Central memory CD8-positive, alpha-beta T cell (primary cell): Measurements from ENCODE around the gene DTX2.
A peak's percentile ranks its signal among the peaks of the same experiment; 100 is the strongest.
"Not testable (repeated sequence)": the region's sequence is repeated elsewhere in the genome, so short reads cannot be mapped to it uniquely, and the experiment has no call there.

Source experiments
- ATAC-seq: fragments of 150-1000 bp; cut with Tn5 transposase; replicated peaks from 2 replicates; pipeline ENCODE4 v1.10.0; 2022; ENCODE audit warnings: mild to moderate bottlenecking, moderate FRiP score, moderate number of reproducible peaks; ENCODE audit not compliant: poor library complexity, severe bottlenecking; ENCODE audit errors: extremely low read depth
- DNase-seq, 2 donors: peaks; one replicate each; pipeline ENCODE4 v3.0.0; 2021; ENCODE audit warnings: low spot score in 2 of 2
- H3K27ac Mint-ChIP-seq: one replicate; pipeline ENCODE4 v1.8.0; 2022; ENCODE audit warnings: low read depth, mild to moderate bottlenecking, moderate library complexity, mixed read lengths
- H3K27me3 Mint-ChIP-seq: one replicate; pipeline ENCODE4 v1.8.0; 2022; ENCODE audit warnings: mixed read lengths
- H3K36me3 Mint-ChIP-seq: one replicate; pipeline ENCODE4 v1.8.0; 2022; ENCODE audit warnings: mild to moderate bottlenecking, moderate library complexity, mixed read lengths; ENCODE audit not compliant: insufficient read depth
- H3K4me1 Mint-ChIP-seq: one replicate; pipeline ENCODE4 v1.8.0; 2022; ENCODE audit warnings: mixed read lengths
- H3K4me3 Mint-ChIP-seq: one replicate; pipeline ENCODE4 v1.8.0; 2022; ENCODE audit warnings: mild to moderate bottlenecking, moderate library complexity, mixed read lengths
- H3K9me3 Mint-ChIP-seq: one replicate; pipeline ENCODE4 v1.8.0; 2022; ENCODE audit warnings: mixed read lengths

DTX2 gene

GRCh38 chr7:76483081-76483480 is 21.6 kb downstream of the DTX2 start:
- not testable (repeated sequence) for H3K27ac Mint-ChIP-seq, H3K4me1 Mint-ChIP-seq, ATAC-seq, H3K9me3 Mint-ChIP-seq, H3K4me3 Mint-ChIP-seq, H3K27me3 Mint-ChIP-seq, DNase-seq
- peaks cover 16% of the 10 kb centered on the region for H3K36me3 Mint-ChIP-seq

- not testable (repeated sequence) for H3K4me1 Mint-ChIP-seq, DNase-seq, H3K27ac Mint-ChIP-seq, ATAC-seq, H3K27me3 Mint-ChIP-seq, H3K4me3 Mint-ChIP-seq, H3K9me3 Mint-ChIP-seq
- H3K36me3 Mint-ChIP-seq: peaks cover 16% of the 10 kb centered on the region
These were observed 22.9 kb downstream of the DTX2 start for GRCh38 chr7:76484456-76484855.

- H3K27me3 Mint-ChIP-seq, H3K4me1 Mint-ChIP-seq, H3K4me3 Mint-ChIP-seq, DNase-seq, H3K9me3 Mint-ChIP-seq, H3K27ac Mint-ChIP-seq: not testable (repeated sequence)
- ATAC-seq: peak; percentile 7
- H3K36me3 Mint-ChIP-seq: peaks cover 12% of the 10 kb centered on the region
These were observed 24.5 kb downstream of the DTX2 start for GRCh38 chr7:76485822-76486610.

DNA sequence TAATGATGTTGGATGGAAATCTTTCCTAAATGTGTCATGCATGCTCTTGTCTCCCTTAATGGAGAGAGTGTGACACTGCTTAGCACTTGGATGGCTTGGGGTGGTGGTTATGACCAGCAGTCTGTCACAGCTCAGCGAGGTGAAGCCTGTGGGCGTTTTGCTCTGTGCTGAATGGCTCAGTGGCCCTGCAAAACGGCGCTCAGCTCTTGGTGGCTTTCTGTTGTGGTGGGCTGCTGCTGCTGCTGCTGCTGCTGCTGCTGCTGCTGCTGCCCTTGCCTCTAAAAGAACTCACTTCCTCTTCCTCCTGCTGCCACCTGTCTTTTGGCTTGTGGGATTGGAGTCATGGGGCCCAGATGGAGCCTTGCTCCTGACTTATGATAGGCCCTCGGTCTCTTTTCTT is 25.1 kb downstream of the DTX2 start:
- H3K27me3 Mint-ChIP-seq, H3K4me1 Mint-ChIP-seq, H3K9me3 Mint-ChIP-seq, H3K27ac Mint-ChIP-seq, DNase-seq, H3K4me3 Mint-ChIP-seq: not testable (repeated sequence)
- H3K36me3 Mint-ChIP-seq: peaks cover 12% of the 10 kb centered on the region
- peak; percentile 99 for ATAC-seq

GRCh38 chr7:76487969-76488368 is 26.5 kb downstream of the DTX2 start:
- not testable (repeated sequence) for DNase-seq, H3K4me1 Mint-ChIP-seq, H3K27ac Mint-ChIP-seq, H3K4me3 Mint-ChIP-seq, H3K27me3 Mint-ChIP-seq, H3K36me3 Mint-ChIP-seq, ATAC-seq, H3K9me3 Mint-ChIP-seq

- not testable (repeated sequence) for H3K4me3 Mint-ChIP-seq, H3K36me3 Mint-ChIP-seq, H3K9me3 Mint-ChIP-seq, H3K4me1 Mint-ChIP-seq, DNase-seq, H3K27me3 Mint-ChIP-seq, H3K27ac Mint-ChIP-seq, ATAC-seq
These were observed 30.6 kb downstream of the DTX2 start for GRCh38 chr7:76492139-76492538.

GRCh38 chr7:76495717-76496116 is 34.2 kb downstream of the DTX2 start:
- H3K9me3 Mint-ChIP-seq, H3K27ac Mint-ChIP-seq, H3K4me1 Mint-ChIP-seq, H3K4me3 Mint-ChIP-seq, DNase-seq, H3K36me3 Mint-ChIP-seq, ATAC-seq, H3K27me3 Mint-ChIP-seq: not testable (repeated sequence)

DNA sequence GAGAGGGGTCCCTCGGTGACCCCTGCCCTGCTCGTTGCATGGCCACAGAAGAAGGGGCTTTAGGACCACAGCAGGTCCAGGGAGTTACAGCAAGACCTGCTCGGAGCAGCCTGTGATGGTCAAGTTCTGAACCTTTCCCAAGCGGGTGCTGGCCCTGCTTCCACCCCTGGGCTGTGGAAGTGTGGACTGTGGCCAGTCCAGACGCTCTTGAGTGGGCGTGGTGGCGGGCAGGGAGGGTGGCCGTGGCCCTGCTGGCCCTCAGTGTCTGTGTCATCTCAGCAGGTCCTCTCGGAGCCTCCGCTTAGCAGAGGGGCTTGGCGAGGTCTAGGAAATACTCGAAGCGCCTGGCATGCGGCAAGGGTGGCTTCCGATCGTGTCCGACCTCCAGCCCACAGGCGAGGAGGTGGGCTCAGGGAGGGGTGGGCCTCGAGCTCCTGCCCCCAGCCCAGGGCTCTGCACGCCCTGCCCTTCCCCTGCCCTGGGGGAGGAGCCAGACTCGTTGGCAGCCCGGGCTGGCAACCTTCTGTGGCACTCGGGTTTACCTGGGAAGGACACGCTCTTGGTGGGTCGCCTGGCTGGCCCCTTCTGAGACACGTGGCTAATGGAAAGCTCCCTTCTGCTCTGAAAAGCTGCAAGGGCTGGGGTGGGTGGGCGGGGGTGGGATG is 36.5 kb downstream of the DTX2 start:
- H3K27ac Mint-ChIP-seq, H3K9me3 Mint-ChIP-seq, ATAC-seq, DNase-seq, H3K36me3 Mint-ChIP-seq, H3K4me3 Mint-ChIP-seq, H3K27me3 Mint-ChIP-seq, H3K4me1 Mint-ChIP-seq: not testable (repeated sequence)

- not testable (repeated sequence) for ATAC-seq, H3K4me3 Mint-ChIP-seq, H3K36me3 Mint-ChIP-seq, DNase-seq, H3K9me3 Mint-ChIP-seq, H3K27ac Mint-ChIP-seq, H3K27me3 Mint-ChIP-seq, H3K4me1 Mint-ChIP-seq
These were observed 37.2 kb downstream of the DTX2 start for GRCh38 chr7:76498583-76499200.

GRCh38 chr7:76499201-76499923 is 37.9 kb downstream of the DTX2 start:
- H3K4me3 Mint-ChIP-seq, H3K36me3 Mint-ChIP-seq, H3K27me3 Mint-ChIP-seq, H3K27ac Mint-ChIP-seq, H3K4me1 Mint-ChIP-seq, ATAC-seq, DNase-seq, H3K9me3 Mint-ChIP-seq: not testable (repeated sequence)

DNA sequence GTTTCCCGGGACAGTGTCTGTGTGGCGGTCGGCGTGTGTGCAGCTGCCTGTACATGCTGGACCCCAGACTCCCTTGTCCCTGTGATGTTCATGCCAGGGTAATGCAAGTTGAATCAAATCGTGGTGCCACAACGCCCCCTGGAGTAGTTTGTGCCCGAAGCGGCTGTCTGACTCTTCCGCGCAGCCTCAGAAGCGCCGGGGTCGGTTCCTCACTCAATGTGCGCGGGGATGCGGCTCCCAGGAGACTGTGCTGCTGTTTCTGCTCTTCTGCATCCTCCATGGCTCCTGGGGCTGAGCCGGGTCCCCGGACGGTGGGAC is 38.4 kb downstream of the DTX2 start:
- not testable (repeated sequence) for H3K27ac Mint-ChIP-seq, H3K9me3 Mint-ChIP-seq, H3K4me1 Mint-ChIP-seq, H3K27me3 Mint-ChIP-seq, H3K4me3 Mint-ChIP-seq, ATAC-seq, DNase-seq, H3K36me3 Mint-ChIP-seq

GRCh38 chr7:76502224-76502623 is 40.7 kb downstream of the DTX2 start:
- ATAC-seq, H3K4me1 Mint-ChIP-seq, H3K9me3 Mint-ChIP-seq, H3K4me3 Mint-ChIP-seq, H3K27me3 Mint-ChIP-seq, H3K36me3 Mint-ChIP-seq, H3K27ac Mint-ChIP-seq: not testable (repeated sequence)
- DNase-seq: peak in 1 of 2 donors; percentile 7
